Measurements from ENCODE around the gene FOXO1.

Gene FOXO1

GRCh38 chr13:40604135-40604534 is 62.3 kb downstream of the FOXO1 start:
- DNase-seq: no peak

GRCh38 chr13:40600149-40600751 is 66.2 kb downstream of the FOXO1 start:
- peak in 1 of 5 donors; percentile 29 for DNase-seq

GRCh38 chr13:40599747-40600146 is 66.7 kb downstream of the FOXO1 start:
- no peak for DNase-seq

- no peak for DNase-seq
Observed at GRCh38 chr13:40599124-40599523, 67.3 kb downstream of the FOXO1 start.

GRCh38 chr13:40598569-40598968 is 67.9 kb downstream of the FOXO1 start:
- DNase-seq: no peak

GRCh38 chr13:40597735-40598365 is 68.6 kb downstream of the FOXO1 start:
- DNase-seq: no peak

GRCh38 chr13:40596484-40596883 is 70.0 kb downstream of the FOXO1 start:
- peak in 1 of 5 donors; percentile 44 for DNase-seq

- DNase-seq: no peak
Observed at GRCh38 chr13:40595693-40596092, 70.7 kb downstream of the FOXO1 start.

- DNase-seq: no peak
Observed at GRCh38 chr13:40592035-40592434, 74.4 kb downstream of the FOXO1 start.

GRCh38 chr13:40591091-40591490 is 75.3 kb downstream of the FOXO1 start:
- DNase-seq: no peak

- no peak for DNase-seq
Observed at GRCh38 chr13:40590112-40590862, 76.2 kb downstream of the FOXO1 start.

- no peak for DNase-seq
Observed at GRCh38 chr13:40589285-40590109, 76.9 kb downstream of the FOXO1 start.

- no peak for DNase-seq
Observed at GRCh38 chr13:40588101-40588500, 78.3 kb downstream of the FOXO1 start.

- DNase-seq: no peak
Observed at GRCh38 chr13:40586886-40587565, 79.4 kb downstream of the FOXO1 start.

- DNase-seq: no peak
Observed at GRCh38 chr13:40585911-40586471, 80.5 kb downstream of the FOXO1 start.

- no peak for DNase-seq
Observed at GRCh38 chr13:40583738-40584137, 82.7 kb downstream of the FOXO1 start.

- no peak for DNase-seq
Observed at GRCh38 chr13:40582531-40582930, 83.9 kb downstream of the FOXO1 start.

GRCh38 chr13:40581277-40581579 is 85.2 kb downstream of the FOXO1 start:
- no peak for DNase-seq

- DNase-seq: no peak
Observed at GRCh38 chr13:40580566-40581276, 85.7 kb downstream of the FOXO1 start.

GRCh38 chr13:40579535-40579934 is 86.9 kb downstream of the FOXO1 start:
- no peak for DNase-seq

- DNase-seq: no peak
Observed at GRCh38 chr13:40578055-40578454, 88.4 kb downstream of the FOXO1 start.

- DNase-seq: no peak
Observed at GRCh38 chr13:40576369-40576768, 90.1 kb downstream of the FOXO1 start.
